Coronary artery (tissue), 2 donors: ENCODE results near the gene RALBP1.
A peak's percentile ranks its signal among the peaks of the same experiment; 100 is the strongest.

ENCODE experiments used
- DNase-seq: peaks from one replicate; pipeline ENCODE4 v3.0.0-alpha.2; 2017; ENCODE audit warnings: low spot score
- H3K27ac ChIP-seq, 2 donors: fragments of 200-600 bp; sonication (generic); one replicate each; pipeline ENCODE4 v1.5.1; 2016 to 2019
- H3K4me3 ChIP-seq: fragments of 200-600 bp; sonication (generic); 2 replicates; pipeline ENCODE4 v1.5.1; 2016; ENCODE audit warnings: mild to moderate bottlenecking, moderate library complexity
- CTCF ChIP-seq: fragments of 200-600 bp; sonication (generic); IDR thresholded peaks from one replicate; pipeline ENCODE4 v1.5.1; 2019; ENCODE audit warnings: antibody characterized with exemption

RALBP1 gene

GRCh38 chr18:9526458-9526857 lies 51.1 kb downstream of the RALBP1 start:
- Histone ChIP-seq H3K27ac (no peak overlapping the region), H3K4me3 (no peak overlapping the region)
- no peak for TF ChIP-seq CTCF
- no peak for DNase-seq

GRCh38 chr18:9530226-9531009 lies 55.1 kb downstream of the RALBP1 start:
- Histone ChIP-seq H3K4me3 (no peak overlapping the region), H3K27ac (no peak overlapping the region)
- TF ChIP-seq CTCF: no peak
- no peak for DNase-seq

GRCh38 chr18:9531791-9532410 lies 56.6 kb downstream of the RALBP1 start:
- no peak for DNase-seq
- Histone ChIP-seq H3K27ac (no peak overlapping the region), H3K4me3 (no peak overlapping the region)
- no peak for TF ChIP-seq CTCF

GRCh38 chr18:9534844-9535243 lies 59.5 kb downstream of the RALBP1 start:
- no peak overlapping the region for H3K4me3 ChIP-seq
- no peak for TF ChIP-seq CTCF
- DNase-seq: no peak
- peak overlapping the region; percentile 34 to 44 for H3K27ac ChIP-seq

GRCh38 chr18:9535430-9535991 lies 60.2 kb downstream of the RALBP1 start:
- peak; percentile 80 for DNase-seq
- H3K4me3 ChIP-seq: peak overlapping the region; percentile 56
- no peak for TF ChIP-seq CTCF
- peak overlapping the region; percentile 34 to 86 for H3K27ac ChIP-seq

- TF ChIP-seq CTCF: no peak
- Histone ChIP-seq H3K4me3 (no peak overlapping the region), H3K27ac (peak overlapping the region in 1 of 2 donors; percentile 86)
- no peak for DNase-seq
Measured at GRCh38 chr18:9536354-9537152, 61.2 kb downstream of the RALBP1 start.
